Dermis blood vessel endothelial cell (primary cell): ENCODE measurements around the gene CCSER1. TPM values are rescaled to one million over a fixed set of nuclear protein-coding genes. Genes with fewer than 3 reads are reported as not detected.

Source experiments
- DNase-seq: peaks from one replicate; pipeline ENCODE4 v3.0.0; 2010
- total RNA-seq: library from RNA; depleted of rRNA; stranded (reverse); fragments of >200 nt; gene quantifications from 2 replicates; pipeline ENCODE4 v1.2.3, GENCODE V29; 2014

Gene CCSER1
- total RNA-seq = 1.9 and 5.4 TPM in 2 replicates

GRCh38 chr4:90127223-90127705 is at the start of gene CCSER1:
Gene CCSER1 (plus strand): TSS chr4:90127394.
- DNase-seq = peak; percentile 58

GRCh38 chr4:90078440-90078839 is 48.8 kb upstream of the CCSER1 start:
- no peak for DNase-seq

GRCh38 chr4:90080116-90080515 is 47.1 kb upstream of the CCSER1 start:
- no peak for DNase-seq

- DNase-seq = no peak
Observed at GRCh38 chr4:90081432-90082144, 45.6 kb upstream of the CCSER1 start.

GRCh38 chr4:90082449-90082848 is 44.7 kb upstream of the CCSER1 start:
- DNase-seq = no peak

GRCh38 chr4:90084277-90084966 is 42.8 kb upstream of the CCSER1 start:
- no peak for DNase-seq

GRCh38 chr4:90084967-90085295 is 42.3 kb upstream of the CCSER1 start:
- no peak for DNase-seq

GRCh38 chr4:90093526-90093925 is 33.7 kb upstream of the CCSER1 start:
- DNase-seq = no peak

GRCh38 chr4:90095000-90095399 is 32.2 kb upstream of the CCSER1 start:
- no peak for DNase-seq

GRCh38 chr4:90099812-90100211 is 27.4 kb upstream of the CCSER1 start:
- no peak for DNase-seq

- DNase-seq = no peak
Observed at GRCh38 chr4:90103991-90104390, 23.2 kb upstream of the CCSER1 start.

GRCh38 chr4:90105274-90105673 is 21.9 kb upstream of the CCSER1 start:
- DNase-seq = no peak

- no peak for DNase-seq
Observed at GRCh38 chr4:90112715-90113114, 14.5 kb upstream of the CCSER1 start.

- no peak for DNase-seq
Observed at GRCh38 chr4:90113881-90114457, 13.2 kb upstream of the CCSER1 start.

- no peak for DNase-seq
Observed at GRCh38 chr4:90118527-90119195, 8.5 kb upstream of the CCSER1 start.

- DNase-seq = peak; percentile 38
Observed at GRCh38 chr4:90120037-90120436, 7.2 kb upstream of the CCSER1 start.

- DNase-seq = peak; percentile 2
Observed at GRCh38 chr4:90120815-90121214, 6.4 kb upstream of the CCSER1 start.

- DNase-seq = no peak
Observed at GRCh38 chr4:90121676-90122354, 5.4 kb upstream of the CCSER1 start.

- peak; percentile 82 for DNase-seq
Observed at GRCh38 chr4:90122355-90122748, 4.8 kb upstream of the CCSER1 start.

GRCh38 chr4:90124276-90124675 is 2.9 kb upstream of the CCSER1 start:
- no peak for DNase-seq

GRCh38 chr4:90126805-90127204 is 389 bp upstream of the CCSER1 start:
- DNase-seq = peak; percentile 0

- peak; percentile 24 for DNase-seq
Observed at GRCh38 chr4:90127706-90128345, 632 bp downstream of the CCSER1 start.
